DND-41 (cell line): ENCODE data around the gene POLE4.

ENCODE experiments used
- ATAC-seq: fragments of 200-7000 bp; cut with Tn5 transposase; 3 replicates; pipeline ENCODE4 v1.9.1; 2021; ENCODE audit warnings: low read depth; ENCODE audit not compliant: insufficient read depth
- DNase-seq: peaks from one replicate; pipeline ENCODE4 v3.0.0-alpha.2; 2020
- H2AFZ ChIP-seq: 2 replicates; pipeline ENCODE4 v1.6.0; 2012; ENCODE audit warnings: low read depth, low read length
- H3K27ac ChIP-seq: 2 replicates; pipeline ENCODE4 v1.5.1; 2012; ENCODE audit warnings: low read length, inconsistent platforms
- H3K27me3 ChIP-seq: fragments of 200-600 bp; sonication (generic); 2 replicates; pipeline ENCODE4 v1.6.0; 2012; ENCODE audit warnings: low read length, mild to moderate bottlenecking, inconsistent platforms; ENCODE audit not compliant: insufficient read depth, poor library complexity
- H3K36me3 ChIP-seq: 2 replicates; pipeline ENCODE4 v1.5.1; 2012; ENCODE audit warnings: low read length, inconsistent platforms; ENCODE audit not compliant: insufficient read depth
- H3K4me1 ChIP-seq: 2 replicates; pipeline ENCODE4 v1.5.1; 2012; ENCODE audit warnings: mild to moderate bottlenecking, low read length; ENCODE audit not compliant: insufficient read depth
- H3K4me2 ChIP-seq: 2 replicates; pipeline ENCODE4 v1.6.0; 2012; ENCODE audit warnings: mild to moderate bottlenecking, moderate library complexity, low read length, inconsistent platforms; ENCODE audit not compliant: insufficient read depth
- H3K4me3 ChIP-seq, 2 experiments: fragments of 200-600 bp in 1 of 2; shearing (Covaris generic) in 1 of 2; 2 replicates each; pipeline ENCODE4 v1.5.1; 2012 to 2016; ENCODE audit warnings: inconsistent platforms in 2 of 2, low read length in 2 of 2, mild to moderate bottlenecking in 2 of 2, low read depth in 1 of 2, moderate library complexity in 1 of 2
- H3K79me2 ChIP-seq: 2 replicates; pipeline ENCODE4 v1.6.0; 2012; ENCODE audit warnings: low read length, inconsistent platforms; ENCODE audit not compliant: insufficient read depth
- H3K9ac ChIP-seq: 2 replicates; pipeline ENCODE4 v1.6.0; 2012; ENCODE audit warnings: low read depth, mild to moderate bottlenecking, inconsistent platforms, low read length, moderate library complexity
- H3K9me3 ChIP-seq: 2 replicates; pipeline ENCODE4 v1.5.1; 2012; ENCODE audit warnings: low read length, moderate library complexity, mild to moderate bottlenecking, inconsistent platforms; ENCODE audit not compliant: insufficient read depth, severe bottlenecking
- H4K20me1 ChIP-seq: 2 replicates; pipeline ENCODE4 v1.6.0; 2012; ENCODE audit warnings: low read length; ENCODE audit not compliant: insufficient read depth
- EZH2 ChIP-seq: IDR thresholded peaks from 3 replicates; pipeline ENCODE4 v1.6.1; 2012; ENCODE audit warnings: borderline replicate concordance, low read depth, mild to moderate bottlenecking, moderate library complexity, low read length, inconsistent platforms; ENCODE audit not compliant: severe bottlenecking
- TF ChIP-seq, protein P1 (sequence below): IDR thresholded peaks from 2 replicates; pipeline ENCODE4 v1.5.1; 2012; ENCODE audit warnings: borderline replicate concordance, low read length, moderate library complexity, mild to moderate bottlenecking; ENCODE audit not compliant: poor library complexity, severe bottlenecking; ENCODE audit errors: extremely low read depth

The POLE4 gene

DNA sequence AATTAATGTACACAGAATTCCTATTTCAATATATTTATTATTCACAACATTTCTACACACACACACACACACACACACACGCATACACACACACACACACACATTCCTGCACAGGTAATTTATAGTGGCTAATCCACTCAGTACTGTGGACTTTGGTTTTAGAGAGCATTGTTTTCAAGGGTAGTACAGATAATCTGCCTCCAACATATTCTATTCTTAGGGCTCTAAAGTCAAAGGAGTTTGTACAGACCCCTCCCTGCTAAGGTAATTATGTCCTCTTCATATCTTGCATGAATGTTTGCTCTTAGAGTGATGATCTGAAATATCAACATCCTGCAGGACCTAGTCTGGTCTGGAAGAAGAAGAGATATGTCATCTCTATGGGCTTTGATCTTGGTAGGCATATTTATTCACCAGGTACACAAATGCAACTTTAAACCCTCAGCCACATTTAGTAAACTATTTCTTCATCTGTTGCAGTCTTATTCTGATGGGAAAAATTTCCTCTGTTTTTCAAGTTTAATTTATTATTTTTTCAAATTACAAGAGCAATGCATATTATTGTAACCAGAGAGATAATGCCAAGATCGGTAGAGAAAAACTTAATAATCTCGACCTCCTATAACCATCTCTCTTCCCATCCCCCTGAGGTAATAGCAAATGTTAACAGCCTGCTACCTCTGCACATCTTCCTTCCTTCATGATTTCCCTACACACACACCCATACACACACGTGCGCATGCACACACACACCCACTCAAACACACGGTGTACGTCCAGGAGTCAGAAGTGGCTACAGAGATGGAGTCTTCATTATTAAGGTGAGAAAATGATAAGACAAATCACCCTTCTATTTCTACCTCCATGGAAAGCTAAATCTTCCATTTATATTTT is 18.3 kb upstream of the POLE4 start:
- H3K4me2 ChIP-seq: no peak overlapping the region
- H3K9ac ChIP-seq: no peak overlapping the region
- H3K79me2 ChIP-seq: no peaks in the 10 kb centered on the region
- H3K36me3 ChIP-seq: no peaks in the 10 kb centered on the region
- no peak overlapping the region for H2AFZ ChIP-seq
- ATAC-seq (no peak), DNase-seq (no peak)
- H3K27me3 ChIP-seq: peaks cover 6% of the 10 kb centered on the region
- TF ChIP-seq, protein P1, sequence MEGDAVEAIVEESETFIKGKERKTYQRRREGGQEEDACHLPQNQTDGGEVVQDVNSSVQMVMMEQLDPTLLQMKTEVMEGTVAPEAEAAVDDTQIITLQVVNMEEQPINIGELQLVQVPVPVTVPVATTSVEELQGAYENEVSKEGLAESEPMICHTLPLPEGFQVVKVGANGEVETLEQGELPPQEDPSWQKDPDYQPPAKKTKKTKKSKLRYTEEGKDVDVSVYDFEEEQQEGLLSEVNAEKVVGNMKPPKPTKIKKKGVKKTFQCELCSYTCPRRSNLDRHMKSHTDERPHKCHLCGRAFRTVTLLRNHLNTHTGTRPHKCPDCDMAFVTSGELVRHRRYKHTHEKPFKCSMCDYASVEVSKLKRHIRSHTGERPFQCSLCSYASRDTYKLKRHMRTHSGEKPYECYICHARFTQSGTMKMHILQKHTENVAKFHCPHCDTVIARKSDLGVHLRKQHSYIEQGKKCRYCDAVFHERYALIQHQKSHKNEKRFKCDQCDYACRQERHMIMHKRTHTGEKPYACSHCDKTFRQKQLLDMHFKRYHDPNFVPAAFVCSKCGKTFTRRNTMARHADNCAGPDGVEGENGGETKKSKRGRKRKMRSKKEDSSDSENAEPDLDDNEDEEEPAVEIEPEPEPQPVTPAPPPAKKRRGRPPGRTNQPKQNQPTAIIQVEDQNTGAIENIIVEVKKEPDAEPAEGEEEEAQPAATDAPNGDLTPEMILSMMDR: no peak
- no peak for TF ChIP-seq EZH2
- H3K4me1 ChIP-seq: no peaks in the 10 kb centered on the region
- no peak overlapping the region for H3K27ac ChIP-seq
- no peaks in the 10 kb centered on the region for H4K20me1 ChIP-seq
- no peaks in the 10 kb centered on the region for H3K9me3 ChIP-seq
- no peak overlapping the region for H3K4me3 ChIP-seq

DNA sequence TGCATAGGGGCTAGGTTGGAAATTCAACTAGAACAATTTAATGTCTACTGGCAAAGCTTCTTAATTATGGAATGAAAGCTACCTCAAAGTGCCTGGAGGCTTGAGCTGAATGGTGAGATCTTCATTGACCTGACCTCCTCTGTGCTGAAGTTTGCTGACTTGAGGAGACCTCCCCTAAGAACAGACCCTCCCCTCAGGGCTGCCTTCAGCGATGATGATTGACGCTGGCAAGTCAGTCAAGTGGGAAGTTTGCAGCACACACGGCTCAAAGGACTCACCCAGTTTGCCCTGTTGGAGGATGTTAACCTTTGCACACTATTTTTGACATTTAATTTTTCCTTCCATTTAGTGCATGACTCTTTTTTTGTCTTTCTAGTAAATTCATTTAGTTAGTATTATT is 17.2 kb upstream of the POLE4 start:
- H3K4me3 ChIP-seq: no peak overlapping the region
- ATAC-seq (no peak), DNase-seq (no peak)
- no peaks in the 10 kb centered on the region for H3K79me2 ChIP-seq
- H3K27me3 ChIP-seq: peaks cover 6% of the 10 kb centered on the region
- TF ChIP-seq EZH2: no peak
- TF ChIP-seq, protein P1: no peak
- H3K27ac ChIP-seq: no peak overlapping the region
- H4K20me1 ChIP-seq: no peaks in the 10 kb centered on the region
- H3K9me3 ChIP-seq: no peaks in the 10 kb centered on the region
- H2AFZ ChIP-seq: no peak overlapping the region
- H3K4me1 ChIP-seq: no peaks in the 10 kb centered on the region
- H3K4me2 ChIP-seq: no peak overlapping the region
- no peaks in the 10 kb centered on the region for H3K36me3 ChIP-seq
- H3K9ac ChIP-seq: no peak overlapping the region

DNA sequence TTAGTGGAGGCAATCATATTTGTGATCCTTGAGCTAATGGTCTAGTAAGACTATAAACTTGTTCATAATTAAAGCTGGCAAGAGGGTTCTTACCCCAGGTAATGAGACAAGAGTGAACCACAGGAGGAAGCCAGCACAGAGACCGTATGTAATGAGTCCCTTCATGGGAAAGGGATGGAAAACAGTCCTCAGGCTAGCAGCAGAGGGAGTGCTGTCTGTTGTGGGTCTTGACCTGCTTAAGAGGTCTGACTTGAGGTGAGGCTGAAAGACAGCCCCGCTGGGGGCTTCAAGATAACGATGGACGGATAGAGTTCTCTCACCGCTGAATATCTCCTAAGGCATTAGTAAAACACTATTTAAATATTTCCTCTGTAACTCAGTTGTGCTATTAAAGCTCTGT is 16.2 kb upstream of the POLE4 start:
- H4K20me1 ChIP-seq: no peaks in the 10 kb centered on the region
- no peaks in the 10 kb centered on the region for H3K79me2 ChIP-seq
- ATAC-seq: no peak
- no peak for DNase-seq
- H3K9me3 ChIP-seq: no peaks in the 10 kb centered on the region
- H3K36me3 ChIP-seq: no peaks in the 10 kb centered on the region
- peaks cover 4% of the 10 kb centered on the region for H3K27me3 ChIP-seq
- no peaks in the 10 kb centered on the region for H3K4me1 ChIP-seq
- TF ChIP-seq, protein P1: no peak
- TF ChIP-seq EZH2: no peak
- no peak overlapping the region for H3K4me2 ChIP-seq
- H3K27ac ChIP-seq: no peak overlapping the region
- no peak overlapping the region for H3K9ac ChIP-seq
- H3K4me3 ChIP-seq: no peak overlapping the region
- H2AFZ ChIP-seq: no peak overlapping the region
